GM12878 (cell line): Measurements from ENCODE around the gene MSRB1. TPM values are rescaled to one million over a fixed set of nuclear protein-coding genes. Genes with fewer than 3 reads are reported as not detected.

Experiments
- BACH1 ChIP-seq: fragments of 450-650 bp; IDR thresholded peaks from 2 replicates; pipeline ENCODE4 v1.6.1; 2017; ENCODE audit warnings: mild to moderate bottlenecking, borderline replicate concordance
- CREB1 ChIP-seq: IDR thresholded peaks from 2 replicates; pipeline ENCODE4 v1.6.1; 2012; ENCODE audit warnings: low read depth, mild to moderate bottlenecking, inconsistent platforms
- CREM ChIP-seq: IDR thresholded peaks from 2 replicates; pipeline ENCODE4 v1.6.1; 2014; ENCODE audit warnings: antibody characterized with exemption, low read depth
- CTCF ChIP-seq, 3 experiments: IDR thresholded peaks in 2 of 3; conservative IDR thresholded peaks in 1 of 3; 2 replicates each; pipeline ENCODE4 v1.5.1; 2011; ENCODE audit warnings: low read depth in 3 of 3, low read length in 3 of 3, mild to moderate bottlenecking in 3 of 3, control low read depth in 2 of 3, moderate library complexity in 2 of 3, inconsistent platforms in 1 of 3, mixed read lengths in 1 of 3; ENCODE audit not compliant: control insufficient read depth in 2 of 3, insufficient read depth in 1 of 3; ENCODE audit errors: extremely low read depth in 1 of 3
- CUX1 ChIP-seq: IDR thresholded peaks from 2 replicates; pipeline ENCODE4 v1.6.1; 2012; ENCODE audit warnings: improper control_type of control experiment, low read depth, low read length; ENCODE audit not compliant: insufficient replicate concordance
- ELK1 ChIP-seq: IDR thresholded peaks from 2 replicates; pipeline ENCODE4 v1.6.1; 2012; ENCODE audit warnings: low read depth, low read length, improper control_type of control experiment
- EZH2 ChIP-seq: IDR thresholded peaks from 2 replicates; pipeline ENCODE4 v1.6.1; 2012; ENCODE audit warnings: low read depth, mild to moderate bottlenecking, control low read depth, inconsistent platforms, low read length, borderline replicate concordance; ENCODE audit not compliant: control insufficient read depth
- GATAD2B ChIP-seq: fragments of 450-650 bp; conservative IDR thresholded peaks from 2 replicates; pipeline ENCODE4 v1.6.1; 2017; ENCODE audit warnings: low read depth, mild to moderate bottlenecking, moderate library complexity
- HCFC1 ChIP-seq: fragments of 150-350 bp; IDR thresholded peaks from 2 replicates; pipeline ENCODE4 v1.6.1; 2014; ENCODE audit warnings: low read length
- IKZF1 ChIP-seq: fragments of 450-650 bp; conservative IDR thresholded peaks from 2 replicates; pipeline ENCODE4 v1.6.1; 2017; ENCODE audit warnings: antibody characterized with exemption, mild to moderate bottlenecking
- IKZF2 ChIP-seq, 2 experiments: fragments of 450-650 bp; IDR thresholded peaks; 2 replicates each; pipeline ENCODE4 v1.6.1; 2017; ENCODE audit warnings: mild to moderate bottlenecking in 2 of 2, moderate library complexity in 2 of 2
- KLF5 ChIP-seq: fragments of 450-650 bp; IDR thresholded peaks from 2 replicates; pipeline ENCODE4 v1.6.1; 2014; ENCODE audit warnings: mild to moderate bottlenecking; ENCODE audit not compliant: partially characterized antibody
- MLLT1 ChIP-seq: fragments of 450-650 bp; IDR thresholded peaks from 2 replicates; pipeline ENCODE4 v1.6.1; 2016; ENCODE audit warnings: mild to moderate bottlenecking
- NRF1 ChIP-seq: conservative IDR thresholded peaks from 2 replicates; pipeline ENCODE4 v1.6.1; 2011; ENCODE audit warnings: mild to moderate bottlenecking, low read depth, low read length, improper control_type of control experiment
- POLR2A ChIP-seq: IDR thresholded peaks from 2 replicates; pipeline ENCODE4 v1.6.1; 2011; ENCODE audit warnings: low read depth, mild to moderate bottlenecking, low read length
- RUNX3 ChIP-seq: IDR thresholded peaks from 2 replicates; pipeline ENCODE4 v1.6.1; 2012; ENCODE audit warnings: low read length, inconsistent platforms
- SIX5 ChIP-seq: IDR thresholded peaks from 2 replicates; pipeline ENCODE4 v1.6.1; 2011; ENCODE audit warnings: mild to moderate bottlenecking, low read depth, low read length, moderate library complexity; ENCODE audit not compliant: severe bottlenecking
- SMARCA5 ChIP-seq: fragments of 450-650 bp; IDR thresholded peaks from 2 replicates; pipeline ENCODE4 v1.6.1; 2017; ENCODE audit warnings: mild to moderate bottlenecking
- YY1 ChIP-seq: IDR thresholded peaks from 2 replicates; pipeline ENCODE4 v1.6.1; 2011; ENCODE audit warnings: low read depth, mild to moderate bottlenecking, low read length
- ZNF207 ChIP-seq: fragments of 450-650 bp; IDR thresholded peaks from 2 replicates; pipeline ENCODE4 v1.6.1; 2014; ENCODE audit warnings: antibody characterized with exemption, mild to moderate bottlenecking, borderline replicate concordance
- ZNF622 ChIP-seq: fragments of 450-650 bp; IDR thresholded peaks from 2 replicates; pipeline ENCODE4 v1.6.1; 2017; ENCODE audit warnings: mild to moderate bottlenecking, inconsistent platforms
- polyA plus RNA-seq, 11 experiments: library from polyadenylated mRNA; depleted of rRNA in 4 of 11; unstranded in 6 of 11; stranded (reverse) in 5 of 11; fragments of >200 nt; fragmentation: Nextera tagmentation in 4 of 11; fragmentation: Illumina TruSeq in 1 of 11; extraction: Ambion mirVana in 4 of 11; extraction: Trizol in 1 of 11; gene quantifications; 1 replicate in 1 of 11; 2 replicates in 10 of 11; pipeline versions ENCODE4 v1.2.1 to v1.2.3, GENCODE V29; 2011 to 2016; ENCODE audit warnings: inconsistent platforms in 2 of 11, missing spikeins in 2 of 11, low read depth in 1 of 11
- total RNA-seq, 4 experiments: library from RNA; depleted of rRNA in 3 of 4; stranded (reverse); fragments of >200 nt in 3 of 4; fragmentation: Illumina TruSeq in 1 of 4; extraction: Trizol in 1 of 4; gene quantifications; 2 replicates each; pipeline versions ENCODE4 v1.2.1 to v1.2.3, GENCODE V29; 2013 to 2021

Gene MSRB1
- total and polyA plus RNA-seq, 10 of the 15 experiments (the other 5 are each of a cell fraction or from before 2014, with no cell fraction given) = 5.1 to 48.6 (median 25.7) TPM

- TF ChIP-seq CUX1 (no peak), SIX5 (peak; percentile 88), CREM (peak; percentile 29; the same call in 1 of the 2 replicates), BACH1 (peak; percentile 72; the same call in 1 of the 2 replicates), RUNX3 (peak; percentile 69), ELK1 (0 out of 2 replicates have a peak, but pooled peaks have one; percentile 16), CTCF (IDR thresholded peaks at IDR 0.05 in 2 of 3, conservative IDR thresholded peaks at IDR 0.05 in 1 of 3; ENCODE audit: control insufficient read depth in 2 of 3, extremely low read depth in 1 of 3, insufficient read depth in 1 of 3, low read depth in 3 of 3, low read length in 3 of 3) (peak; percentile 66 to 91 (median 81)), ZNF207 (peak; percentile 74; the same call in 1 of the 2 replicates), GATAD2B (peak; percentile 92), SMARCA5 (peak; percentile 90; the same call in 1 of the 2 replicates), EZH2 (no peak), IKZF2 (IDR thresholded peaks at IDR 0.05) (no peak), YY1 (peak; percentile 84), IKZF1 (peak; percentile 97), ZNF622 (no peak), CREB1 (peak; percentile 67; the same call in 1 of the 2 replicates), POLR2A (peak; percentile 91), KLF5 (peak; percentile 90), MLLT1 (no peak; the same call in 1 of the 2 replicates), NRF1 (peak; percentile 70), HCFC1 (peak; percentile 90)
Measured at GRCh38 chr16:1959269-1960039, 16.5 kb upstream of the MSRB1 start, which contains the start of gene NDUFB10 (continued).
